Right cardiac atrium (tissue), 5 donors: Measurements from ENCODE around the gene DDX56. TPM values are rescaled to one million over a fixed set of nuclear protein-coding genes. Genes with fewer than 3 reads are reported as not detected.
"Not testable (repeated sequence)": the region's sequence is repeated elsewhere in the genome, so short reads cannot be mapped to it uniquely, and the experiment has no call there.

Experiments used
- ATAC-seq, 2 donors: fragments of 200-7000 bp; cut with Tn5 transposase; one replicate each; pipeline versions ENCODE4 v1.8.0 to v1.9.1; 2020; ENCODE audit warnings: moderate library complexity in 2 of 2, mild to moderate bottlenecking in 1 of 2
- DNase-seq, 3 donors: peaks; one replicate each; pipeline ENCODE4 v3.0.0-alpha.2; 2020
- H3K27ac ChIP-seq: one replicate; pipeline ENCODE4 v1.5.1; 2013; ENCODE audit warnings: mild to moderate bottlenecking, low read length, control low read depth, moderate library complexity
- H3K27me3 ChIP-seq: one replicate; pipeline ENCODE4 v1.6.1; 2013; ENCODE audit not compliant: control insufficient read depth, insufficient read depth
- H3K4me1 ChIP-seq: one replicate; pipeline ENCODE4 v1.6.1; 2013; ENCODE audit warnings: low read length; ENCODE audit not compliant: control insufficient read depth, insufficient read depth
- H3K4me3 ChIP-seq: one replicate; pipeline ENCODE4 v1.5.1; 2013; ENCODE audit warnings: low read length, control low read depth
- H3K9me3 ChIP-seq: one replicate; pipeline ENCODE4 v1.6.1; 2013; ENCODE audit warnings: low read length; ENCODE audit not compliant: control insufficient read depth
- WGBS: extraction: QIAGEN DNeasy Blood & Tissue Kit; methylation state at CpG from one replicate; pipeline ENCODE4 v1.1.7; 2013; 5-methylcytosine and 5-hydroxymethylcytosine counted together
- intact Hi-C, 4 donors: fragments of 100-400 bp; cut with DNase I; formaldehyde crosslinking; loops; one replicate each; pipeline versions ENCODE4 v1.11.0 to v1.14.0; 2022 to 2023
- polyA plus RNA-seq: library from polyadenylated mRNA; stranded (reverse); fragments of 200-250 nt; gene quantifications from one replicate; pipeline ENCODE4 v1.2.3, GENCODE V29; 2013
- total RNA-seq, 4 donors: library from RNA; stranded (reverse); fragmentation: NEBNext Ultra II Directional; extraction: Animal tissue kit (Norgen Biotek cat#: 25700); gene quantifications; one replicate each; pipeline ENCODE4 v1.2.1, GENCODE V29; 2021
- donor health status: healthy with polysubstance abuse.
- donor health status: DM: no; HTN: yes; CAD: no.
- donor health status: DM: no; HTN: no; CAD: no.
- donor health status: DM: no; HTN: yes; CAD: no; lungs with severe emphysema.
- donor health status: DM: yes; HTN: yes; CAD: no.

Gene DDX56
- total and polyA plus RNA-seq, 5 donors = 23.4 to 35.5 (median 24.5) TPM

GRCh38 chr7:44572771-44573170, 937 bp downstream of the DDX56 start:
- intact Hi-C loops = no loop called here
- Histone ChIP-seq H3K27ac (no peak overlapping the region), H3K9me3 (no peaks in the 10 kb centered on the region), H3K4me3 (peak overlapping the region; percentile 63), H3K4me1 (peaks cover 8% of the 10 kb centered on the region), H3K27me3 (no peaks in the 10 kb centered on the region)
- ATAC-seq = no peak
- no peak for DNase-seq
- WGBS = 71% methylated on average over 5 of the region's 5 CpGs

- H3K9me3 ChIP-seq = no peaks in the 10 kb centered on the region
- H3K4me1 ChIP-seq = peaks cover 8% of the 10 kb centered on the region
- DNase-seq (no peak), ATAC-seq (no peak)
- H3K27ac ChIP-seq = no peak overlapping the region
- 86% methylated on average over 9 of the region's 9 CpGs for WGBS
- intact Hi-C loops = loop anchor here in 2 of 4 donors (10.0 kb wide), 2 partner anchors 325 to 355 kb away; no protein-coding TSS in a partner anchor
- no peak overlapping the region for H3K4me3 ChIP-seq
- H3K27me3 ChIP-seq = no peaks in the 10 kb centered on the region
Measured at GRCh38 chr7:44569959-44570358, 3.7 kb downstream of the DDX56 start.

- peaks cover 6% of the 10 kb centered on the region for H3K4me1 ChIP-seq
- no peaks in the 10 kb centered on the region for H3K27me3 ChIP-seq
- no peak overlapping the region for H3K27ac ChIP-seq
- DNase-seq (no peak), ATAC-seq (no peak)
- 91% methylated on average over 17 of the region's 17 CpGs for WGBS
- H3K4me3 ChIP-seq = no peak overlapping the region
- intact Hi-C loops = loop anchor here in 2 of 4 donors (10.0 kb wide), 2 partner anchors 324 to 354 kb away; no protein-coding TSS in a partner anchor
- H3K9me3 ChIP-seq = no peaks in the 10 kb centered on the region
Measured at GRCh38 chr7:44568771-44569560, 4.7 kb downstream of the DDX56 start.

DNA sequence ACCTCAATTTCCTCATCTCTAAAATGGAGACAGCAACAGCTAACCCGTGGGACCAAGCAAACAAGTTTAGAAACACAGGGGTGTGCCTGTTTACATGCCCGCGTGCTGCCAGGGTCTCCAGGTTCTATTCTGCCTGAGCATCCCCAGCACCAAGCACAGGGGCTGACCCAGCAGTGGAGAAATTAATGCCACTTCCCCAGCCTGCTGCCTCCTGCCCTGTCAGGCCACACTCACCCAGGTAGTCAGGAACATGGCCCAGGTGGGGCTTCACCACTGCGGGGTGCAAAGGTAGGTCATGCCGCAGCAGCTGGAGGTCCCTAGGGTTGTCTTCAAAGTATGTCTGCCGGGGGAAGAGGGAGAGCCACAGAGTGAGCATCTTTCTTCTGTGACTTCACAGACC, 5.8 kb downstream of the DDX56 start:
- H3K4me1 ChIP-seq = peaks cover 4% of the 10 kb centered on the region
- 94% methylated on average over 6 of the region's 6 CpGs for WGBS
- ATAC-seq = no peak
- H3K9me3 ChIP-seq = no peaks in the 10 kb centered on the region
- DNase-seq = no peak
- intact Hi-C loops = loop anchor here in 2 of 4 donors (10.0 kb wide), 2 partner anchors 323 to 353 kb away; no protein-coding TSS in a partner anchor
- H3K27me3 ChIP-seq = no peaks in the 10 kb centered on the region
- no peak overlapping the region for H3K27ac ChIP-seq
- no peak overlapping the region for H3K4me3 ChIP-seq

- intact Hi-C loops = loop anchor here in 2 of 4 donors (10.0 kb wide), 2 partner anchors 322 to 352 kb away; no protein-coding TSS in a partner anchor
- Histone ChIP-seq H3K27ac (no peak overlapping the region), H3K4me1 (no peaks in the 10 kb centered on the region), H3K4me3 (no peak overlapping the region), H3K9me3 (no peaks in the 10 kb centered on the region), H3K27me3 (no peaks in the 10 kb centered on the region)
- DNase-seq (no peak), ATAC-seq (no peak)
- 94% methylated on average over 5 of the region's 5 CpGs for WGBS
Measured at GRCh38 chr7:44566680-44567079, 7.0 kb downstream of the DDX56 start.

DNA sequence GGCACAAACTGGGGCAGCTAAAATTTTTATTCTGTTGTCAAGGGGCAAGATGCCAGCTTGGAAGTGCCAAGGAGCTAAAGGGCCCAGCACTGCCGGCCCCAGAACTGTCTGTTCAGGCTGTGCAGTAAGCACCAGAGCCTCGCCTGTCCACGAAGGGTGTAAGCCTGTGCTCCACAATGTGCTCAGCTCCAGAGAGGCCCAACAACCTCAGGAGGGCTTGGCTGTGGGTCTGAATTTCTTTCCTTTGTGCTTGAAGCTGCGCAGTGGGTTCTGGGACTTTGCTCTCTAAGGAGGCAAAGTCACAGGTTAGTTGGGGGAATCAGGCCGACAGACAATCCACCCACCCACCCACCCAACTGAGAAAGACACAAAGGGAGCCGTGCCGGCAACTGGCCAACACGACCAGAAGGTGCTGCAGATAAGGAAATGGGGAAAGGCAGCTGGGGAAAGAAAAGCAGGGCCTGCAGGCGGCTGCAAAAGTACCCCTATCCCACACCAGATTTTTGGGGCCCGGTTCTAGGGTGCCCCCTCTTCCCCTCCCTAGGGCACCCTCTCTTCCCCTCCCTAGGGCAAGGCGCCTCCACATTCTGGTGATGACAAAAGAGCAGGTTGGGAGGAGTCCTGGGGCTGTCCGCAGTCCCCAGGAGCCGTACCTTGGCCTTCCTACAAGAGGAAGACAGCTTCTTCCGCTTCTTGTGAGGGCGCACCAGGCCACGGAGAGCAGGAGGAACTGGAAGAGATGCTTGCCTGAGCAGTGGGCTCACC, 7.7 kb downstream of the DDX56 start:
- no peaks in the 10 kb centered on the region for H3K4me1 ChIP-seq
- H3K4me3 ChIP-seq = no peak overlapping the region
- DNase-seq (no peak), ATAC-seq (peak; percentile 12 to 40)
- no peaks in the 10 kb centered on the region for H3K9me3 ChIP-seq
- WGBS = 69% methylated on average over 16 of the region's 16 CpGs
- intact Hi-C loops = loop anchor here in 2 of 4 donors (10.0 kb wide), 2 partner anchors 321 to 351 kb away; no protein-coding TSS in a partner anchor
- no peak overlapping the region for H3K27ac ChIP-seq
- no peaks in the 10 kb centered on the region for H3K27me3 ChIP-seq

DNA sequence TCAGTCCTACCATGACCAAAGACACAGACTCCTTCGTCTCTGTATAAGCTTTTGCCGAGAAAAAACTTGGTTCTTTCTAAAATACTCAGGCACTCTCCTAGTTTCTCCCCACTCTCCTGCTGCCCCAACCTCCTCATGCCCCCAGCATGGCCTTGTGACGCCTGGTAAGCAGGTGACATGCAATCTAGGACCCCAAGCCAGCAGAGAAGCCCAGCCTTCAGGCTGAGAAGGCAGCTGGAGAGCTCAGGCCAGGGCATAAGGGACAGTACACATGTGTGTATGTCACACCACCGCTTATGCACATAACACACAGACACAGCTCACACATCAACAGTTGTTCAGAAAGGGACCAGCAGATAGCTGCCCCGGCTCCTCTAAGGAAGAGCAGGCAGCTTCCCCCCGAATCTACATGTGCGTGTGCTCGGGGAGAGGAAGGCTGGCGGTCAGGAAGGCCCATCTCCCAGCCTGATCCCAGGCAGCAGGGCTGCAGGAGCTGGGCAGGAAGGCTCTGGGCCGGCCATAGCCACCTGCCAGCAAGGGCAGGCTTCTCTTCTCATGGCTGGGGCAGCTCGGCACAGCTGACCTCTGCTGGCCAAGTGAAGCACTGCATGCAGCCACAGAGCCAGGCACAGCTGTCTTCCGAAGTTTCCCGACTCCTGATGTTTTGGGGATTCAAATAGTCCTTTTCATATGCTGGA, 8.5 kb downstream of the DDX56 start:
- H3K27me3 ChIP-seq = no peaks in the 10 kb centered on the region
- intact Hi-C loops = loop anchor here in 2 of 4 donors (10.0 kb wide), 2 partner anchors 320 to 350 kb away; no protein-coding TSS in a partner anchor
- WGBS = 58% methylated on average over 13 of the region's 13 CpGs
- ATAC-seq (peak; percentile 80 to 83), DNase-seq (peak; percentile 69 to 89 (median 87))
- H3K4me1 ChIP-seq = no peaks in the 10 kb centered on the region
- H3K27ac ChIP-seq = peak overlapping the region; percentile 25
- H3K9me3 ChIP-seq = no peaks in the 10 kb centered on the region
- no peak overlapping the region for H3K4me3 ChIP-seq

GRCh38 chr7:44564606-44565005, 9.1 kb downstream of the DDX56 start:
- Histone ChIP-seq H3K9me3 (no peaks in the 10 kb centered on the region), H3K27me3 (no peaks in the 10 kb centered on the region), H3K4me3 (no peak overlapping the region), H3K27ac (no peak overlapping the region), H3K4me1 (no peaks in the 10 kb centered on the region)
- no peak for ATAC-seq
- intact Hi-C loops = loop anchor here in 2 of 4 donors (5.0 to 10.0 kb wide), 3 partner anchors 320 to 350 kb away; no protein-coding TSS in a partner anchor
- 59% methylated on average over 2 of the region's 2 CpGs for WGBS
- DNase-seq = no peak

- Histone ChIP-seq H3K4me3 (no peak overlapping the region), H3K27ac (no peak overlapping the region), H3K4me1 (no peaks in the 10 kb centered on the region), H3K27me3 (no peaks in the 10 kb centered on the region), H3K9me3 (no peaks in the 10 kb centered on the region)
- intact Hi-C loops = loop anchor here in 2 of 4 donors (5.0 to 10.0 kb wide), 3 partner anchors 318 to 348 kb away; no protein-coding TSS in a partner anchor
- WGBS = 81% methylated on average over 3 of the region's 3 CpGs
- ATAC-seq (no peak), DNase-seq (no peak)
Measured at GRCh38 chr7:44563171-44563679, 10.5 kb downstream of the DDX56 start.

DNA sequence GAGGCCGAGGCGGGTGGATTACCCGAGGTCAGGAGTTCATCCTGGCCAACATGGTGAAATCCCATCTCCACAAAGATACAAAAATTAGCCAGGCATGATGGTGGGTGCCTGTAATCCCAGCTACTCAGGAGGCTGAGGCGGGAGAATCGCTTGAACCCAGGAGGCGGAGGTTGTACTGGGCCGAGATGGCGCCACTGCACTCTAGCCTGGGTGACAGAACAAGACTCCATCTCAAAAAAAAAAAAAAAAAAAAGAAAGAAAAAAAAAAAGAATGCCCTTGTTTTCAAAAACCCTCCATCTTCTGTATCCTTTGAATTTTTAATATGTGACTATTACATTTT, 11.1 kb downstream of the DDX56 start:
- H3K4me3 ChIP-seq, ATAC-seq, H3K4me1 ChIP-seq, H3K27ac ChIP-seq, H3K27me3 ChIP-seq, H3K9me3 ChIP-seq, DNase-seq: not testable (repeated sequence)
- intact Hi-C loops = loop anchor here in 2 of 4 donors (5.0 to 10.0 kb wide), 3 partner anchors 318 to 348 kb away; no protein-coding TSS in a partner anchor
- 91% methylated on average over 8 of the region's 8 CpGs for WGBS
